Hematopoietic multipotent progenitor cell treated with erythropoietin and hydrocortisone succinate and interleukin-3 and kit ligand, for 6 days (in vitro differentiated cells): Measurements from ENCODE around the gene CFAP410.
"Not testable (repeated sequence)": the region's sequence is repeated elsewhere in the genome, so short reads cannot be mapped to it uniquely, and the experiment has no call there.

ENCODE experiments used
- DNase-seq: peaks from one replicate; pipeline ENCODE4 v3.0.0-alpha.2; 2015

The CFAP410 gene

DNA sequence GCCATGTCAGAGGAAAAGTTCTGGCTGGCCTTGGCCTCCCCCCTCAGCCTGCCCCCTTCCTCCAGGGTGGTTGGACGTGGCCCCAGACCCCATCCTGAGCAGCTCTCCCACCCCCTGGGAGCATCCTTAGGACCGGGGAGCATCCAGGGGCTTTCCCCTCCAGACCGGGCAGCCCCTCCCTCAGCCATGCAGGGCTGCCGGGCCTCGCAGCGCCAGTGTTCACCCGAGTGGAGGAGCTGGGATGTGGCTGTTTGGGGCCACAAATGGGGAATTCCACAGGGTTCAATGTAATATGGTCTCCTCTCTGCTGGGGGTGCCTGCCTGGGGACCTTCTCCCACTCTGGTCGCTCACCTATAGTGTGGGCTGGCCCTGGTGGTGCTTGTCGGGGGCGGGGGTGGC lies 43.5 kb downstream of the CFAP410 start:
- no peak for DNase-seq

- DNase-seq = peak; percentile 23
These were observed 44.0 kb downstream of the CFAP410 start for GRCh38 chr21:44295163-44295573.

DNA sequence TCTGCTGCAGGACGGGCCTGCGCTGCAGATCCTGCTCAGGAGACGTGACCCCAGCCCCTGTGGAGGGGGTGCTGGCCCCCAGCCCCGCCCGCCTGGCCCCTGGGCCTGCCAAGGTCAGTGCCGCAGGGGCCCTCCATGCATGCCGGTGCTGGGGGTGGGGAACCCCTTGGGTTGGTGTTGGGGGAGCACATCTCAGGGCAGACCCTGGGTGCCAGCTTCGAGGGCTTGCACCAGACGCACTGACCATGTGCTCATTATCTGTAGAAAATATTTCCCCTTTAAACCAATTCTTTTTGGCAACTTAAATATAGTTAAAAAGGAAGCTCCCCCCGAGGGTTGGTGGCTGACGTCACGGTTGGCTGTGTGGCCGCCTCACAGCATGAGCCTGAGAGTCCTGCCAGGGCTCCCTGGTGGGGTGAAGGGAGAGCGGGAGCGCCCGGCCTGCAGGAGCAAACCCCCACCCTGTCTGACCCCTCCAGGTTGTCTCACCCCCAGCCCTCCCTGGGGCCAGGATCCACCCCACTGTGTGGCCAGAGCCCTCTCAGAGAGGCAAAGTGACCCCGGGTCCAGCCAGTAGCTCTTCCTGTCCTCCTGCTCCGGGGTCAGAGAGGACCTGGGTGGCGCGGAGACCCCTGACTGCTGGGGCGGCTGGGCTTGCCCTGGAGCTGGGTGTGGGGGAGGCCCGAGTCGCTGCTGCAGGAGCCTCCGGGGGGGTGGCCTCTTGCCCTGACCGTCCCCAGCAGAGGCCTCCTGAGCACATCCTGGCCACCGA lies 44.6 kb downstream of the CFAP410 start:
- peak; percentile 62 for DNase-seq

DNA sequence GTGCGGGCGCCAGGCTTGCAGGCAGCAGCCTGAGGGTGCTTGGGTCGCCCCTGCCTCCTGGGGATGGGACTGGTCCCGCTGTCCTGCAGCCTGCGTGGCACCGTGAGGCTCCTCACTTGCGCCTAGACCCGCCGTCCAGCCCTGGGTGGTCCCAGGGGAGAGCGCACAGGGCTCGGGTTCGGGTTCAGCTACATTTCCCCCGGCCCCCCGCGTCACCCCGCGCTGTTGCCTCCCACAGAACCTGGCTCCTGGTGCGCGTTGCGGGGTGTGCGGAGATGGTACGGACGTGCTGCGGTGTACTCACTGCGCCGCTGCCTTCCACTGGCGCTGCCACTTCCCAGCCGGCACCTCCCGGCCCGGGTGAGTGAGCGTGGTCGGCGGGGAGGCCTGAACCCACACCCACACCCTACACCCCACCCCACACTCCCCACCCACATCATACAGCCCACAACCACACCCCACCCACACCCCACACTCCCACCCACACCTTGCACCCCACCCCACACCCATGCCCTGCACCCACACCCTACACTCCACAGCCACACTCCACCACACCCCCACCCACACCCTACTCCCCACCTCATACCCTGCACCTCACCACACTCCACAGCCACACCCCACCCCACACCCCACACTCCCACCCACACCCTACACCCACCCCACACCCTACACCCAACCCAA lies 45.5 kb downstream of the CFAP410 start:
- peak; percentile 21 for DNase-seq

DNA sequence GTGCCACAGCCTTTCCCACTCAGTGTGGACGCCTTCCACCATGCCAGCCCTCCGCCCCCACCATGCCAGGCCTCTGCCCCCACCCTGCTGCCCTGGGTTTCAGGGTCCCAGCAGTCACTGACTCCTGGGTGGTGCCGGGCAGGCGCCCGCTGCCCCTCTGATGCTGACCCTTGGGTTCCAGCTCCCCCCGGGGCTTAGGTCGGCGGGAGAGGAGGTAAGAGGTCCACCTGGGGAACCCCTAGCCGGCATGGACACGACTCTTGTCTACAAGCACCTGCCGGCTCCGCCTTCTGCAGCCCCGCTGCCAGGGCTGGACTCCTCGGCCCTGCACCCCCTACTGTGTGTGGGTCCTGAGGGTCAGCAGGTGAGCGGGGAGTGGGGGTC lies 46.4 kb downstream of the CFAP410 start:
- DNase-seq = no peak

DNA sequence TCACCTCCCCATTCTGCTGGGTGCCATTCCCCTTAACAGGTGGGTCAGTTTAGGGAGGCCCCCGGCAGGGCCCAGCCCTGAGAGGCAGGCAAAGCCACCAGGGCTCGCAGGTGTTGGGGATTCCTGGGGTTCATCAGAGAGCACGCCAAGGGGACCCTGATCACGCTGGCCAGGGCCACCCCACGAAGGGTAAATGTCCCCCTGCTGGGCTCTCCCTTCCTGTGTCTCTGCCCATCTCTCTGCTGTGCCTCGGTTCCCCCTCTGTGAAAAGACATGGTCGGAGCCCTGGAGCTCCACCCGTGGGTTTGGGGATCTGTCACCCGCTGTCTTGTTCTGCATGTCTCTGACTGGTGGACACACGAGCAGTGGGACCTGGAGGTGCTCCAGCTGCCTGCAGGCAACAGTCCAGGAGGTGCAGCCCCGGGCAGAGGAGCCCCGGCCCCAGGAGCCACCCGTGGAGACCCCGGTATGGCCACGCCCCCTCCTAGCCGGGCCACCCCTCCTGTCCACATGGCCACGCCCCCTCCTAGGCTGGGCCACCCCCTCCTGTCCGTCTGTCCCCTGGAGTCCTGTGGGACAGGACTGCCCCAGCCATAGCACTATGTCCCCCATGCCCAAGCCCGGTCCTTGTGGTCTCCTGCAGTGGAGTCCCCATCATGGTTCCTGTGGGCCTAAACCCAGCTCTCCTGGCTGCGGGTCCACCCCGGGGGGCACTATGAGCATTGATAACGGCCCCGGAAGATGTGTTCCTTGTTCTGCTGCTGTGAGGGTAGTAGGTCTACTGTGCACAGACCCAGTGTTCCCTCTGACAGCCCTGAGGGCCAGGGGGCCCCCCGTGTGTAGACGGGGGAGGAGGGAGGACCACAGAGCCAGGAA lies 47.0 kb downstream of the CFAP410 start:
- no peak for DNase-seq

- DNase-seq = no peak
These were observed 47.9 kb downstream of the CFAP410 start for GRCh38 chr21:44291078-44291935.

DNA sequence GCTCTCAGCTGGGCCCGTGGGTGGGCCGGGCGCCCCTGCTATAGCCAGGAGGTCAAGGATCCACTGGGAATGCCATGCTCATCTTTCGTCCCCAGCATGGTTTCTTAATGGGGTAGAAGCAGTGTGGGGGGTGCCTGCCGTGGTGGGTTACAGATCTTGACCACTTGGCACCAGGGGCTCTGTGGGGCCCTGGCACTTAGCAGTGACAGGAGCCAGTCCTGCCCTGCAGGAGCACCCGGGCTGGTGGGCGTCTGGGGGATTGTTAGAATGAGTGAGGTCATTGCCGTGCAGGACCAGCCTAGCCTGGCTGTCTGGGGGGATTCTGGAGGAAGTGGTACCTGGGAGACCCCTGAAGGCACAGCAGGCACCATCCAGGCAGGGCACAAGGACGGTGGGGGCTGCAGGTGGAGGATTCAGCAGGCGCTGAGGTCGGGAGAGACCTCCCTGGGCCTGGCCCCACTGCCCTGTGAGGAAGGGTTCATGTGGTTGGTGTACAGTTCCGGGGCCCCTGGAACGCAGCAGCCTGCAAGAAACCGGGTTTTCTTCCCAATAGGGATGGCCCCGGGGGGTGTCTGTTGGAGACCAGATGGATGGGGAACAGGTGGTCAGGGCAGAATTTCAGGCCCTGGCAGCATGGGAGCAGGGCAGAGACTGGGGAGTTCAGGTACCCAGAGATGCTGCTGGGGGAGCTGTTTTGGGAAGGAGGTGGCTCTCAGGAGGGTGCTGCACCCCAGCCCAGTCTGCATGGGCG lies 48.7 kb downstream of the CFAP410 start:
- DNase-seq = no peak

DNA sequence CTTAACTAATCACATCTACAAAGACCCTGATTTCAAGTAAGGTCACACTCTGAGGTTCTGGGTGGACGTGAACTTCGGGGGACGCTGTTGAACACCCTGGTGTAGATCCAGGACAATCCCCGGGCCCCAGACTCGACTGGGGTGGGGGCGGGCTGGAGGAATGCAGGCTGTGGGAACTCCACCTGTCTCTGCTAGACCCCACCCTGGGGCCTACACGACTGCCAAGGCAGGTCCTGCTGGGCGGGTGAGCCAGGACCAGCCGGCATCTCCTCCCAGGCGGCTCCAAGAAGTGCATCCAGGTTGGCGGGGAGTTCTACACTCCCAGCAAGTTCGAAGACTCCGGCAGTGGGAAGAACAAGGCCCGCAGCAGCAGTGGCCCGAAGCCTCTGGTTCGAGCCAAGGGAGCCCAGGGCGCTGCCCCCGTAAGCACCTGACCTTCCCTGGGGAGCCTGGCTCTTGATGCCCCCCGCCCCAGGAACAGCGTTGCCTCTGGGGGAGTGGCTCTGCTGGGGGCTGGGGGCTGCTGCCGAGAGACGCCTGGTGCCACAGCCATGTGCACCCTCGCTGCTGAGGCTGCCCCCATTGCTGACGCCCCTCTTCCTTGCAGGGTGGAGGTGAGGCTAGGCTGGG lies 49.7 kb downstream of the CFAP410 start:
- no peak for DNase-seq

DNA sequence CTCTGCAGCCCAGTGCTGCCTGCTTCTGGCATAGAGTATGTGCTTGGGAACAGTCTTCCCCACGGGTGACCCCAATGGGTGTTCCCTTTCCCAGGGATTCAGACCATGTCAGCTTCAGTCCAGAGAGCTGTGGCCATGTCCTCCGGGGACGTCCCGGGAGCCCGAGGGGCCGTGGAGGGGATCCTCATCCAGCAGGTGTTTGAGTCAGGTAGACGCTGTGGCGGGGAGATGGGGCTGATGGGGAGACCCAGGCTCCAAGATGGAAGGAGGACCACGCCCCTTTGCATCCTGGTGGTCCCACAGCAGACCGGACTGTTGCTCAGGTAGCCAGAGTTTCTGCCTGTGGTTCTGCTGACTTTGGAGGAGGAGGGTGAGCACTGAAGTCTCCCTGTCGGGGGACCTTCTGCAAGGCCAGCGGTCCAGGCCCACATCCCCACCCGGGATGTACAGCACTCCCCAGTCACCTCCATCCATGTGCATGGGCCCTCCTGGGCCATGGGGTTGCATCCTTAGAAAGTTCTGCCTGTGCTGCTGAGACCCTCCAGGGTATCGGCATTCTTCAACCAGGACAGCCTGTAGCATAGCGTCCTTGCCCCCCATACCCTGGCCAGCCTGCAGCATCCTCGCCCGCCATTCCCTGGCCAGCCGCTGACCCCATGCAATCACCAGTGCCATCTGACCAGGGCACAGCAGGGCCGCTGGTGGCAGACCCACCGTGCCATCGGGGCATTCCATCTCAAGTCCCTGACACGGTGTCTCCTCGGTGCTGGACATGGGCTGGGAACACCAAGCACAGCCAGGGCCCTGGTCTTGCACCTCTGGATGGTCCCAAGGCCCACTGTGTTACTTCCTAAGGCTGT lies 50.7 kb downstream of the CFAP410 start:
- DNase-seq = no peak

- DNase-seq = no peak
These were observed 52.2 kb downstream of the CFAP410 start for GRCh38 chr21:44286716-44287632.

DNA sequence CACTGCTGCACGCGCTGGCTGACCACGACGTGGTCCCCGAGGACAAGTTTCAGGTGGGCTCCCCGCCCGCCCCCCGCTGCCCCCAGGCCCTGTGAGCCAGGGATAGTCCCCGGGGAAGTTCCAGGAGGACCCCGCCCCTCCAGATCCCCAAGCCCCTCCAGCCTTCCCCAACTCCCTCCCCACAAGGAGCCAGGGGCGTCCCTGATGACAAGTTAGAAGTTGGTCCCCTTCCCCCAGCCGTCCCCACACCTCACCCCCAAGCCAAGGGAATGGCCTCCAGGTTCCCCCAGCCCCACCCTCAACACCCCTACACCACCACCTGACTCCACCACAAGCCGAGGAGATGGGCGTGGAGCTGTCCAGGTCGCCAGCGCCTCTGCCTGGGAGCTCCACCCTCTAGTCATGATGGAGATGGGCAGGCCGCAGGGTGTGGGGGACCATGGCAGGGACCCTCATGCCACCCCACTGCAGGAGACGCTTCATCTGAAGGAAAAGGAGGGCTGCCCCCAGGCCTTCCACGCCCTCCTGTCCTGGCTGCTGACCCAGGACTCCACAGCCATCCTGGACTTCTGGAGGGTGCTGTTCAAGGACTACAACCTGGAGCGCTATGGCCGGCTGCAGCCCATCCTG lies 53.0 kb downstream of the CFAP410 start:
- no peak for DNase-seq

DNA sequence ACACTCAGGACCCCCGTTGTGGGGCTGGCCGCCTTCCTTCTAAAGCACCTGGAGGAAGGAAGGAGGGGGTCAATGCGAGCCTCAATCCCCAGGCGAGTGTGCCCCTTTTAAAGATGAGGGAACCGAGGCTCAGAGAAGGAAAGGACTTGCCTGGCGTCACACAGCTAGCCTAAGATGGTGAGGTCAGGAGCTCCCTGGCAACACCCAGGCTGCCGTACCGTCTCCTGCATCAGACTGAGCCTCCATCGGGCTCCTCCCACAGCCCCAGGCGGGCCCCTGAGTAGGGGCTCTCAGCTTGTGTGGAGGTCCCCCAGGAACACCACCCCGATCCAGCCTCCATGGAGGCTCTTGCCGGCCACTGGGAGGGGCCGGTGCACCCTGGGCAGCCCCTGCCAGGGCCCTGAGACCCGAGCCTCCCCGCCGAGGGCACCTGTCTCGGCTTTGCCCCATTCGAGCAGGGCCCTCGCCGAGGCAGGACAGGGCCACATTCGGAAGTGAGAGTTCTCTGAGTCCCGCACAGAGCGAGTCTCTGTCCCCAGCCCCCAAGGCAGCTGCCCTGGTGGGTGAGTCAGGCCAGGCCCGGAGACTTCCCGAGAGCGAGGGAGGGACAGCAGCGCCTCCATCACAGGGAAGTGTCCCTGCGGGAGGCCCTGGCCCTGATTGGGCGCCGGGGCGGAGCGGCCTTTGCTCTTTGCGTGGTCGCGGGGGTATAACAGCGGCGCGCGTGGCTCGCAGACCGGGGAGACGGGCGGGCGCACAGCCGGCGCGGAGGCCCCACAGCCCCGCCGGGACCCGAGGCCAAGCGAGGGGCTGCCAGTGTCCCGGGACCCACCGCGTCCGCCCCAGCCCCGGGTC lies 53.8 kb downstream of the CFAP410 start, which contains the start of gene AIRE:
Gene AIRE (plus strand): TSS at position 739 of the 855 bp plus-strand sequence. CDS start 131 bp downstream, outside the sequence.
- no peak for DNase-seq

DNA sequence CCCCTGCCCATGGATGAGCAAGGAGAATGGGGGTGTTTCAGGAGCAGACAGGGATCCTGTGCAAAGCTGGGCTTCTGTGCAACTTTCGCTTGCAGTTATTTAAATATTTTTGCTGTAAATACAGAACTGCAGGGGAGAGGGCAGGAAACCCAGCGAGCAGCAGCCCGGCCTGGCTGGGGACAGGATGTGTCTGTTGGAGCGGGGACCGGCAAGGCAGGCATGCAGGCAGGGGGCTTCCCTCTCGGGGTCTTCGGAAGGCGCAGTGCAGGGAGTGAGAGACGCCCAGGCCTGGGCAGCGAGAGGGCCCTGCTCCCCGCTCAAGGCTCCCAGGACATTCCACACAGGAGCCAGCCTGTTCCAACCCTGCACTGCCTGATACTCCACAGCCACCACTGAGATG lies 55.2 kb downstream of the CFAP410 start:
- no peak for DNase-seq

GRCh38 chr21:44283211-44283785 lies 55.9 kb downstream of the CFAP410 start:
- DNase-seq = not testable (repeated sequence)

- no peak for DNase-seq
These were observed 56.8 kb downstream of the CFAP410 start for GRCh38 chr21:44282370-44282769.

- no peak for DNase-seq
These were observed 57.4 kb downstream of the CFAP410 start for GRCh38 chr21:44281801-44282200.
